B cell (primary cell): ENCODE results near the gene GLTP. TPM values are rescaled to one million over a fixed set of nuclear protein-coding genes. Genes with fewer than 3 reads are reported as not detected.
"Not testable (repeated sequence)": the region's sequence is repeated elsewhere in the genome, so short reads cannot be mapped to it uniquely, and the experiment has no call there.

Source experiments
- ATAC-seq: fragments of 200-7000 bp; cut with Tn5 transposase; one replicate; pipeline ENCODE4 v1.10.0; 2021; ENCODE audit warnings: low read depth, mild to moderate bottlenecking, moderate number of reproducible peaks, moderate library complexity
- CTCF ChIA-PET: fragments of 350-600 bp; sonication (Branson Sonifier 250); formaldehyde crosslinking; loops from one replicate; lab custom pipeline; 2021; ENCODE audit warnings: antibody characterized with exemption, inconsistent platforms; lab: Charles Lee
- POLR2A ChIA-PET: fragments of 350-600 bp; sonication (Branson Sonifier 250); formaldehyde crosslinking; loops from one replicate; lab custom pipeline; 2021; ENCODE audit warnings: antibody characterized with exemption; lab: Charles Lee
- DNase-seq: peaks from one replicate; pipeline ENCODE4 v3.0.0; 2013
- H2AFZ ChIP-seq: 2 replicates; pipeline ENCODE4 v1.6.1; 2012; ENCODE audit warnings: mild to moderate bottlenecking, low read depth, low read length; ENCODE audit not compliant: insufficient read depth, poor library complexity, severe bottlenecking
- H3K27ac ChIP-seq, 2 donors: 1 replicate in 1 of 2; 2 replicates in 1 of 2; pipeline ENCODE4 v1.5.1; 2012 to 2013; ENCODE audit warnings: low read length in 2 of 2, mild to moderate bottlenecking in 2 of 2, moderate library complexity in 1 of 2
- H3K27me3 ChIP-seq, 4 experiments: fragments of 200-600 bp in 1 of 4; sonication (generic) in 1 of 4; replicated peaks in 1 of 4; 1 replicate in 2 of 4; 2 replicates in 2 of 4; pipeline versions ENCODE4 v1.6.1 to v1.7.0; 2013 to 2016; ENCODE audit warnings: low read length in 3 of 4, mild to moderate bottlenecking in 2 of 4, mixed read lengths in 1 of 4, moderate library complexity in 1 of 4; ENCODE audit not compliant: insufficient read depth in 4 of 4, control insufficient read depth in 3 of 4; ENCODE audit errors: control extremely low read depth in 1 of 4
- H3K36me3 ChIP-seq, 2 experiments: replicated peaks in 1 of 2; 1 replicate in 1 of 2; 2 replicates in 1 of 2; pipeline versions ENCODE4 v1.6.1 to v1.7.1; 2013; ENCODE audit warnings: low read length in 1 of 2; ENCODE audit not compliant: insufficient read depth in 2 of 2, control insufficient read depth in 1 of 2; ENCODE audit errors: control extremely low read depth in 1 of 2, extremely low read depth in 1 of 2
- H3K4me1 ChIP-seq, 2 donors: fragments of 200-600 bp in 1 of 2; sonication (generic) in 1 of 2; 1 replicate in 1 of 2; 2 replicates in 1 of 2; pipeline versions ENCODE4 v1.5.1 to v1.6.1; 2013 to 2017; ENCODE audit warnings: low read length in 2 of 2; ENCODE audit not compliant: control insufficient read depth in 2 of 2, insufficient read depth in 2 of 2
- H3K4me2 ChIP-seq: replicated peaks from 2 replicates; pipeline ENCODE3; 2012; ENCODE audit warnings: mild to moderate bottlenecking, low read depth, low read length; ENCODE audit not compliant: poor library complexity, severe bottlenecking
- H3K4me3 ChIP-seq, 5 experiments: fragments of 200-600 bp in 1 of 5; sonication (generic) in 1 of 5; 1 replicate in 3 of 5; 2 replicates in 2 of 5; pipeline versions ENCODE4 v1.5.1 to v1.7.0; 2011 to 2016; ENCODE audit warnings: low read length in 4 of 5, mild to moderate bottlenecking in 4 of 5, low read depth in 2 of 5, control low read depth in 1 of 5, moderate library complexity in 1 of 5; ENCODE audit not compliant: insufficient read depth in 1 of 5; ENCODE audit errors: control extremely low read depth in 1 of 5, extremely low read depth in 1 of 5
- H3K79me2 ChIP-seq: fragments of 200-600 bp; sonication (generic); one replicate; pipeline ENCODE4 v1.6.0; 2016; ENCODE audit warnings: low read length; ENCODE audit not compliant: control insufficient read depth, insufficient read depth
- H3K9ac ChIP-seq: fragments of 200-600 bp; sonication (generic); 2 replicates; pipeline ENCODE4 v1.6.1; 2017; ENCODE audit warnings: mild to moderate bottlenecking, low read length, moderate library complexity
- H3K9me3 ChIP-seq, 3 donors: one replicate each; pipeline versions ENCODE4 v1.6.1 to v1.7.1; 2013; ENCODE audit warnings: low read length in 2 of 3; ENCODE audit not compliant: control insufficient read depth in 2 of 3, insufficient read depth in 1 of 3; ENCODE audit errors: control extremely low read depth in 1 of 3
- H4K20me1 ChIP-seq: 2 replicates; pipeline ENCODE4 v1.6.0; 2012; ENCODE audit warnings: mild to moderate bottlenecking, low read length; ENCODE audit not compliant: insufficient read depth, control insufficient read depth, poor library complexity, severe bottlenecking
- H3K27ac Mint-ChIP-seq: one replicate; pipeline ENCODE4 v1.8.0; 2021; ENCODE audit warnings: mixed read lengths
- H3K27me3 Mint-ChIP-seq: one replicate; pipeline ENCODE4 v1.8.0; 2021; ENCODE audit warnings: mixed read lengths
- H3K4me1 Mint-ChIP-seq: one replicate; pipeline ENCODE4 v1.8.0; 2021; ENCODE audit warnings: mixed read lengths
- H3K4me3 Mint-ChIP-seq: one replicate; pipeline ENCODE4 v1.8.0; 2021; ENCODE audit warnings: mixed read lengths
- H3K9me3 Mint-ChIP-seq: one replicate; pipeline ENCODE4 v1.8.0; 2022; ENCODE audit warnings: mixed read lengths; ENCODE audit not compliant: insufficient read depth
- EZH2 ChIP-seq: IDR thresholded peaks from 2 replicates; pipeline ENCODE4 v1.6.1; 2012; ENCODE audit warnings: borderline replicate concordance, low read depth, mild to moderate bottlenecking, moderate library complexity, low read length; ENCODE audit not compliant: insufficient read depth, poor library complexity, severe bottlenecking
- WGBS: methylation state at CpG from one replicate; pipeline ENCODE4 v1.1.5; 2013; ENCODE audit warnings: missing lambda C conversion rate; ENCODE audit not compliant: insufficient coverage; 5-methylcytosine and 5-hydroxymethylcytosine counted together
- intact Hi-C: fragments of 100-400 bp; cut with micrococcal nuclease; formaldehyde crosslinking; loops from one replicate; pipeline ENCODE4 v1.10.0; 2022
- polyA minus RNA-seq: library from RNA; depleted of rRNA, polyadenylated mRNA; stranded (reverse); fragments of >200 nt; gene quantifications from 2 replicates; pipeline ENCODE4 v1.2.3, GENCODE V29; 2012
- polyA plus RNA-seq: library from polyadenylated mRNA; depleted of rRNA; stranded (reverse); fragments of >200 nt; gene quantifications from 2 replicates; pipeline ENCODE4 v1.2.3, GENCODE V29; 2012
- total RNA-seq, 2 donors: library from RNA; stranded (reverse); fragments of 120-200 nt in 1 of 2; gene quantifications; 1 replicate in 1 of 2; 2 replicates in 1 of 2; pipeline versions ENCODE4 v1.2.3 to v1.2.4, GENCODE V29; 2013 to 2022
- TF ChIP-seq, protein P1 (sequence below): fragments of 200-600 bp; IDR thresholded peaks from one replicate; pipeline ENCODE4 v1.8.0; 2022; ENCODE audit warnings: antibody characterized with exemption, mild to moderate bottlenecking

The GLTP gene
- total RNA-seq: 21.9 and 24.9 TPM in 2 replicates
- total RNA-seq (2013): 30.6 TPM
- polyA plus RNA-seq: 18.7 and 28.5 TPM in 2 replicates
- 23.8 and 32.3 TPM in 2 replicates for polyA minus RNA-seq

- Histone ChIP-seq H3K27ac (peak within 1 kb of the TSS; percentile 77 to 94), H3K27me3 (no peaks in the 10 kb centered on the region), H3K9ac (peak within 1 kb of the TSS; percentile 99), H2AFZ (peak within 1 kb of the TSS; percentile 92), H4K20me1 (peaks cover 16% of the 10 kb centered on the region), H3K4me1 (peaks cover 36 to 43% of the 10 kb centered on the region in 2 donors), H3K4me2 (peak within 1 kb of the TSS; percentile 95), H3K4me3 (peak within 1 kb of the TSS; percentile 73 to 91 (median 80)), H3K9me3 (no peaks in the 10 kb centered on the region), H3K79me2 (peaks cover 48% of the 10 kb centered on the region), H3K36me3 (no peaks in the 10 kb centered on the region)
- DNase-seq: peak; percentile 95
- no peak for TF ChIP-seq EZH2
- TF ChIP-seq, protein P1, sequence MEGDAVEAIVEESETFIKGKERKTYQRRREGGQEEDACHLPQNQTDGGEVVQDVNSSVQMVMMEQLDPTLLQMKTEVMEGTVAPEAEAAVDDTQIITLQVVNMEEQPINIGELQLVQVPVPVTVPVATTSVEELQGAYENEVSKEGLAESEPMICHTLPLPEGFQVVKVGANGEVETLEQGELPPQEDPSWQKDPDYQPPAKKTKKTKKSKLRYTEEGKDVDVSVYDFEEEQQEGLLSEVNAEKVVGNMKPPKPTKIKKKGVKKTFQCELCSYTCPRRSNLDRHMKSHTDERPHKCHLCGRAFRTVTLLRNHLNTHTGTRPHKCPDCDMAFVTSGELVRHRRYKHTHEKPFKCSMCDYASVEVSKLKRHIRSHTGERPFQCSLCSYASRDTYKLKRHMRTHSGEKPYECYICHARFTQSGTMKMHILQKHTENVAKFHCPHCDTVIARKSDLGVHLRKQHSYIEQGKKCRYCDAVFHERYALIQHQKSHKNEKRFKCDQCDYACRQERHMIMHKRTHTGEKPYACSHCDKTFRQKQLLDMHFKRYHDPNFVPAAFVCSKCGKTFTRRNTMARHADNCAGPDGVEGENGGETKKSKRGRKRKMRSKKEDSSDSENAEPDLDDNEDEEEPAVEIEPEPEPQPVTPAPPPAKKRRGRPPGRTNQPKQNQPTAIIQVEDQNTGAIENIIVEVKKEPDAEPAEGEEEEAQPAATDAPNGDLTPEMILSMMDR: peak; percentile 55
- H3K4me1 Mint-ChIP-seq: peaks cover 54% of the 10 kb centered on the region
- ATAC-seq: peak; percentile 98
- H3K27ac Mint-ChIP-seq: peak within 1 kb of the TSS; percentile 84
- no peaks in the 10 kb centered on the region for H3K9me3 Mint-ChIP-seq
- POLR2A ChIA-PET: no interaction called here
- H3K27me3 Mint-ChIP-seq: no peaks in the 10 kb centered on the region
- peak within 1 kb of the TSS; percentile 83 for H3K4me3 Mint-ChIP-seq
- WGBS: 0% methylated on average over 92 of the region's 92 CpGs
- intact Hi-C loops: loop anchor here (1.0 to 10.0 kb wide), 9 partner anchors 21 to 362 kb away; partner anchors contain the start of genes ANKRD13A, C12orf76, FAM222A and GIT2
- CTCF ChIA-PET: interaction anchor here (0.9 to 2.4 kb wide), 5 partner anchors 10 to 75 kb away, joined by 3 to 12 read pairs (median 9); no protein-coding TSS in a partner anchor
Measured at GRCh38 chr12:109880043-109880931, at the start of gene GLTP. GLTP (minus strand) TSS chr12:109880541; CDS start chr12:109880374, 167 bp downstream.

- H3K27ac ChIP-seq, H3K4me3 ChIP-seq, H3K79me2 ChIP-seq, H4K20me1 ChIP-seq, intact Hi-C loops, H3K4me3 Mint-ChIP-seq, H3K27ac Mint-ChIP-seq, H3K4me2 ChIP-seq, H3K9ac ChIP-seq, H2AFZ ChIP-seq, H3K4me1 ChIP-seq, H3K9me3 ChIP-seq, H3K27me3 ChIP-seq, H3K27me3 Mint-ChIP-seq, DNase-seq, ATAC-seq, H3K4me1 Mint-ChIP-seq, H3K9me3 Mint-ChIP-seq: not testable (repeated sequence)
- 100% methylated on average over 6 of the region's 14 CpGs for WGBS
- CTCF ChIA-PET: interaction anchor here (6.2 kb wide), 1 partner anchor 76 kb away, joined by 39 read pairs; no protein-coding TSS in a partner anchor
- POLR2A ChIA-PET: interaction anchor here (0.6 kb wide), 1 partner anchor 816 kb away, joined by 5 read pairs; no protein-coding TSS in a partner anchor
- H3K36me3 ChIP-seq: peaks cover 17 to 53% of the 10 kb centered on the region in 2 experiments
Measured at GRCh38 chr12:109929326-109929725, 49.0 kb upstream of the GLTP start.
